Trophoblast cell (in vitro differentiated cells and primary cell): ENCODE results near the gene CLIC3.
"Not testable (repeated sequence)": the region's sequence is repeated elsewhere in the genome, so short reads cannot be mapped to it uniquely, and the experiment has no call there.

Experiments
- DNase-seq, 2 donors: peaks; one replicate each; pipeline ENCODE4 v3.0.0-alpha.2; 2016
- H2AFZ ChIP-seq: 2 replicates; pipeline ENCODE4 v1.6.1; 2013; ENCODE audit warnings: low read length, moderate library complexity, mild to moderate bottlenecking; ENCODE audit not compliant: insufficient read depth, poor library complexity
- H2AK5ac ChIP-seq: 2 replicates; pipeline ENCODE4 v1.6.1; 2013; ENCODE audit warnings: mild to moderate bottlenecking, low read length
- H2BK120ac ChIP-seq: 2 replicates; pipeline ENCODE4 v1.6.1; 2013; ENCODE audit warnings: low read length, mild to moderate bottlenecking, moderate library complexity; ENCODE audit not compliant: insufficient read depth, poor library complexity
- H2BK12ac ChIP-seq: 2 replicates; pipeline ENCODE4 v1.6.1; 2013; ENCODE audit warnings: mild to moderate bottlenecking, low read length, moderate library complexity
- H2BK5ac ChIP-seq: 2 replicates; pipeline ENCODE4 v1.6.1; 2013; ENCODE audit warnings: low read length, low read depth, moderate library complexity, mild to moderate bottlenecking; ENCODE audit not compliant: poor library complexity
- H3K14ac ChIP-seq: 2 replicates; pipeline ENCODE4 v1.6.1; 2013; ENCODE audit warnings: mild to moderate bottlenecking, low read length
- H3K18ac ChIP-seq: 2 replicates; pipeline ENCODE4 v1.6.1; 2013; ENCODE audit warnings: mild to moderate bottlenecking, low read length
- H3K23ac ChIP-seq: 2 replicates; pipeline ENCODE4 v1.6.1; 2013; ENCODE audit warnings: low read length
- H3K27ac ChIP-seq: 2 replicates; pipeline ENCODE4 v1.5.1; 2013; ENCODE audit warnings: low read depth, mild to moderate bottlenecking, inconsistent platforms, low read length, moderate library complexity
- H3K27me3 ChIP-seq: 2 replicates; pipeline ENCODE4 v1.6.1; 2013; ENCODE audit warnings: inconsistent platforms, mild to moderate bottlenecking, low read length, moderate library complexity; ENCODE audit not compliant: insufficient read depth
- H3K36me3 ChIP-seq, 2 experiments: 1 replicate in 1 of 2; 2 replicates in 1 of 2; pipeline ENCODE4 v1.6.1; 2013; ENCODE audit warnings: low read length in 2 of 2, mild to moderate bottlenecking in 2 of 2, moderate library complexity in 1 of 2; ENCODE audit not compliant: insufficient read depth in 2 of 2, control insufficient read depth in 1 of 2
- H3K4ac ChIP-seq: 2 replicates; pipeline ENCODE4 v1.6.1; 2013; ENCODE audit warnings: low read depth, mild to moderate bottlenecking, low read length, moderate library complexity
- H3K4me1 ChIP-seq, 2 experiments: 1 replicate in 1 of 2; 2 replicates in 1 of 2; pipeline ENCODE4 v1.6.1; 2013; ENCODE audit warnings: low read length in 2 of 2, mild to moderate bottlenecking in 2 of 2, moderate library complexity in 1 of 2; ENCODE audit not compliant: insufficient read depth in 2 of 2, control insufficient read depth in 1 of 2
- H3K4me2 ChIP-seq: 2 replicates; pipeline ENCODE4 v1.6.1; 2013; ENCODE audit warnings: inconsistent platforms, mild to moderate bottlenecking, low read length, moderate library complexity
- H3K4me3 ChIP-seq: 2 replicates; pipeline ENCODE4 v1.5.1; 2013; ENCODE audit warnings: mild to moderate bottlenecking, low read depth, low read length, inconsistent platforms
- H3K79me1 ChIP-seq: one replicate; pipeline ENCODE4 v1.6.1; 2013; ENCODE audit warnings: low read length
- H3K79me2 ChIP-seq: 2 replicates; pipeline ENCODE4 v1.6.1; 2013; ENCODE audit warnings: low read length, mild to moderate bottlenecking; ENCODE audit not compliant: control insufficient read depth, insufficient read depth, poor library complexity
- H3K9ac ChIP-seq: 2 replicates; pipeline ENCODE4 v1.6.1; 2013; ENCODE audit warnings: mild to moderate bottlenecking, low read length
- H3K9me3 ChIP-seq: 2 replicates; pipeline ENCODE4 v1.6.1; 2013; ENCODE audit warnings: low read depth, mild to moderate bottlenecking, control low read depth, inconsistent platforms, low read length; ENCODE audit not compliant: insufficient read depth
- H4K12ac ChIP-seq: 2 replicates; pipeline ENCODE4 v1.6.1; 2013; ENCODE audit warnings: low read depth, mild to moderate bottlenecking, low read length, moderate library complexity
- H4K8ac ChIP-seq: 2 replicates; pipeline ENCODE4 v1.6.1; 2013; ENCODE audit warnings: low read depth, mild to moderate bottlenecking, low read length, moderate library complexity
- H4K91ac ChIP-seq: one replicate; pipeline ENCODE4 v1.6.1; 2013; ENCODE audit warnings: low read depth, mild to moderate bottlenecking, low read length, moderate library complexity
- WGBS: extraction: QIAGEN DNeasy Blood & Tissue Kit; methylation state at CpG from one replicate; pipeline ENCODE4 v1.1.7; 2013; ENCODE audit warnings: missing lambda C conversion rate; ENCODE audit not compliant: insufficient read length, insufficient coverage; ENCODE audit errors: extremely low coverage; 5-methylcytosine and 5-hydroxymethylcytosine counted together

Gene CLIC3

GRCh38 chr9:137004285-137004684 is 7.9 kb upstream of the CLIC3 start:
- not testable (repeated sequence) for H3K27ac ChIP-seq, H2AFZ ChIP-seq, H3K9ac ChIP-seq, H2BK12ac ChIP-seq, H3K27me3 ChIP-seq, H3K23ac ChIP-seq, H3K79me1 ChIP-seq, H3K4ac ChIP-seq, H3K4me2 ChIP-seq, DNase-seq, H3K9me3 ChIP-seq, H3K18ac ChIP-seq, H3K14ac ChIP-seq, H2BK5ac ChIP-seq, H2AK5ac ChIP-seq, H2BK120ac ChIP-seq, H3K36me3 ChIP-seq, H4K8ac ChIP-seq, H3K79me2 ChIP-seq, H3K4me3 ChIP-seq, H3K4me1 ChIP-seq, H4K91ac ChIP-seq, H4K12ac ChIP-seq
- no CpG with 5 or more reads among the region's 17 CpGs for WGBS

- Histone ChIP-seq H4K91ac (no peak overlapping the region), H2BK120ac (no peak overlapping the region), H2BK5ac (no peak overlapping the region), H3K4me3 (peak overlapping the region; percentile 47), H3K9ac (no peak overlapping the region), H3K27ac (no peak overlapping the region), H3K36me3 (no peaks in the 10 kb centered on the region), H3K4ac (no peak overlapping the region), H2AK5ac (no peak overlapping the region), H3K18ac (no peak overlapping the region), H3K9me3 (peaks cover 4% of the 10 kb centered on the region), H4K8ac (no peak overlapping the region), H3K4me1 (peaks cover 7 to 15% of the 10 kb centered on the region in 2 experiments), H3K79me1 (peaks cover 15% of the 10 kb centered on the region), H3K27me3 (no peaks in the 10 kb centered on the region), H3K23ac (no peak overlapping the region), H3K79me2 (no peaks in the 10 kb centered on the region), H3K14ac (no peak overlapping the region), H2BK12ac (no peak overlapping the region), H4K12ac (no peak overlapping the region), H2AFZ (no peak overlapping the region), H3K4me2 (no peak overlapping the region)
- peak in 1 of 2 donors; percentile 22 for DNase-seq
- no CpG with 5 or more reads among the region's 10 CpGs for WGBS
These were observed 6.3 kb upstream of the CLIC3 start for GRCh38 chr9:137002646-137003041.

- H3K79me1 ChIP-seq = peaks cover 20% of the 10 kb centered on the region
- no peak overlapping the region for H2BK12ac ChIP-seq
- no peak overlapping the region for H4K8ac ChIP-seq
- no peak overlapping the region for H4K91ac ChIP-seq
- H4K12ac ChIP-seq = no peak overlapping the region
- peak overlapping the region; percentile 6 for H2BK120ac ChIP-seq
- no peak overlapping the region for H3K23ac ChIP-seq
- H3K9ac ChIP-seq = no peak overlapping the region
- H3K4ac ChIP-seq = no peak overlapping the region
- peaks cover 4% of the 10 kb centered on the region for H3K79me2 ChIP-seq
- no CpG with 5 or more reads among the region's 20 CpGs for WGBS
- peaks cover 4% of the 10 kb centered on the region for H3K9me3 ChIP-seq
- H3K18ac ChIP-seq = no peak overlapping the region
- H3K4me2 ChIP-seq = no peak overlapping the region
- H3K4me3 ChIP-seq = peak overlapping the region; percentile 1
- no peak overlapping the region for H3K27ac ChIP-seq
- H3K27me3 ChIP-seq = no peaks in the 10 kb centered on the region
- H3K36me3 ChIP-seq = no peaks in the 10 kb centered on the region
- H2AFZ ChIP-seq = no peak overlapping the region
- no peak for DNase-seq
- H3K14ac ChIP-seq = no peak overlapping the region
- H2AK5ac ChIP-seq = no peak overlapping the region
- H2BK5ac ChIP-seq = no peak overlapping the region
- H3K4me1 ChIP-seq = peaks cover 13 to 21% of the 10 kb centered on the region in 2 experiments
These were observed 5.7 kb upstream of the CLIC3 start for GRCh38 chr9:137001857-137002645.

DNA sequence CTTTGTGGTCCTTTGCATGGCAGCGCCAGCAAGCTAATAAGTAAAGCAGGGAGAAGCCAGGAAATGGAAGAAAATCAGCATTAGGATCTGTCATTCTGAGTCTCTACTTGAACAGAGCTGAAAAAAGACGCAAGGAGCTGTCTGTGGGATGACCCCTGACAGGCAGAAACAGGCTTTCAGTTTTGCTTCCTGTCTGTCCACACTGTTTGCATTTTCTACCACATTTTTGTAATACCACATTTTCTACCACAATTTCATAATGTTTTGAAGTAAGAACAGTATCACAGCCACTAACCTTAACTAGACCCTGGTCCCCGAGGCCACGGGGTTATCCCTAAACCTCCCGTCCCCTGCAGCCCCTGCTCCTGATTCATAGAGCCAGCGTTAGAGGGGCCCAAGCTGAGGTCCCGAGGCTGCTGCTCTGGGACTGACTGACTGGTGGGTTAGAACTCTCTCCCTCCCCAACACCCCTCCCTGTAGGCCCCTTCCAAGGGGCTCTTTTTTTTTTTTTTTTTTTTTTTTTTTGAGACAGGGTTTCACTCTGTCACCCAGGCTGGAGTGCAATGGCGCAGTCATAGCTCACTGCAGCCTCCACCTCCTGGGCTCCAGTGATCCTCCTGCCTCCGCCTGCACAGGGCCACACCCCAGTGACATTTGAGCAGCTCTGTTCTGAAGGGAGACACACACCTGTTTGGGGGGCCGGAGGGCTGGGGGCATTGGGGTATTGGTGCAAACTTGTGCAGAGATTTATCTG is 4.0 kb upstream of the CLIC3 start:
- peak overlapping the region; percentile 69 for H2BK5ac ChIP-seq
- H4K91ac ChIP-seq = peak overlapping the region; percentile 64
- DNase-seq = peak; percentile 54 to 90
- H3K36me3 ChIP-seq = peaks cover 0 to 2% of the 10 kb centered on the region in 2 experiments
- H4K12ac ChIP-seq = no peak overlapping the region
- peak overlapping the region; percentile 13 for H3K4me2 ChIP-seq
- H3K27ac ChIP-seq = peak overlapping the region; percentile 64
- WGBS = no CpG with 5 or more reads among the region's 10 CpGs
- H3K27me3 ChIP-seq = no peaks in the 10 kb centered on the region
- no peak overlapping the region for H3K18ac ChIP-seq
- peak overlapping the region; percentile 67 for H2BK120ac ChIP-seq
- H3K14ac ChIP-seq = no peak overlapping the region
- H4K8ac ChIP-seq = no peak overlapping the region
- H3K79me1 ChIP-seq = peaks cover 32% of the 10 kb centered on the region
- no peak overlapping the region for H3K9ac ChIP-seq
- H2AFZ ChIP-seq = no peak overlapping the region
- H3K4me3 ChIP-seq = no peak overlapping the region
- H3K9me3 ChIP-seq = no peaks in the 10 kb centered on the region
- no peak overlapping the region for H3K4ac ChIP-seq
- H2BK12ac ChIP-seq = no peak overlapping the region
- no peak overlapping the region for H3K23ac ChIP-seq
- peaks cover 29 to 37% of the 10 kb centered on the region in 2 experiments for H3K4me1 ChIP-seq
- peaks cover 7% of the 10 kb centered on the region for H3K79me2 ChIP-seq
- no peak overlapping the region for H2AK5ac ChIP-seq
